Erythroblast (primary cell): ENCODE data around the gene CDH11.

ENCODE experiments used
- GATA1 ChIP-seq: IDR thresholded peaks from 2 replicates; pipeline ENCODE4 v1.6.1; 2011; ENCODE audit warnings: low read depth, mild to moderate bottlenecking, control low read depth, low read length, moderate library complexity
- POLR2A ChIP-seq: IDR thresholded peaks from 2 replicates; pipeline ENCODE4 v1.6.1; 2011; ENCODE audit warnings: mild to moderate bottlenecking, low read length

- TF ChIP-seq POLR2A (no peak), GATA1 (no peak)
Measured at GRCh38 chr16:65034915-65035314, 86.9 kb downstream of the CDH11 start.
